K562 (cell line): ENCODE measurements around the gene RFX7. TPM values are rescaled to one million over a fixed set of nuclear protein-coding genes. Genes with fewer than 3 reads are reported as not detected.

Experiments used
- ATAC-seq: fragments of 200-7000 bp; cut with Tn5 transposase; 3 replicates; pipeline ENCODE4 v1.9.1; 2020; ENCODE audit warnings: moderate library complexity
- BruUV-seq: library from RNA; stranded (reverse); fragments of 400-500 nt; replicated peaks from 2 replicates; lab custom pipeline; 2021; lab: Mats Ljungman, UMichigan
- CTCF ChIA-PET: fragments of 300-600 bp; formaldehyde crosslinking; extraction: SDS; loops from one replicate; lab custom pipeline; 2021; ENCODE audit warnings: low intra/inter-chr PET ratio; lab: Yijun Ruan, JAX
- POLR2A ChIA-PET: fragments of 300-600, 350-650 bp; sonication (Branson Sonifier 250); formaldehyde crosslinking; extraction: SDS; loops from one replicate; lab custom pipeline; 2021; ENCODE audit warnings: antibody characterized with exemption, inconsistent platforms; lab: Yijun Ruan, JAX
- DNase-seq, 4 experiments: peaks; one replicate each; pipeline versions ENCODE4 v3.0.0 to v3.0.0-alpha.2; 2011 to 2018; ENCODE audit warnings: low spot score in 3 of 4, mixed read lengths in 3 of 4; ENCODE audit errors: extremely low read depth in 1 of 4
- FAIRE-seq: peaks from 2 replicates; lab custom pipeline; 2011; peaks lifted over from hg19 to GRCh38; lab: Jason Lieb, UNC
- H2AFZ ChIP-seq: 2 replicates; pipeline ENCODE4 v1.6.0; 2011; ENCODE audit warnings: low read depth, low read length, control low read depth, inconsistent platforms
- H3K27ac ChIP-seq: fragments of 200-600 bp; 3 replicates; pipeline ENCODE4 v1.8.0; 2011; ENCODE audit warnings: low read depth, mild to moderate bottlenecking, control low read depth, inconsistent platforms, low read length, moderate library complexity, mixed read lengths; ENCODE audit errors: extremely low read depth
- H3K27me3 ChIP-seq, 2 experiments: fragments of 300-600 bp in 1 of 2; 2 replicates in 1 of 2; 3 replicates in 1 of 2; pipeline versions ENCODE4 v1.6.0 to v1.8.0; 2011; ENCODE audit warnings: inconsistent platforms in 2 of 2, low read length in 2 of 2, mild to moderate bottlenecking in 1 of 2, mixed read lengths in 1 of 2, moderate library complexity in 1 of 2; ENCODE audit not compliant: control insufficient read depth in 2 of 2, insufficient read depth in 2 of 2
- H3K36me3 ChIP-seq: fragments of 300-600 bp; 3 replicates; pipeline ENCODE4 v1.8.0; 2011; ENCODE audit warnings: mild to moderate bottlenecking, low read length, inconsistent platforms; ENCODE audit not compliant: control insufficient read depth, insufficient read depth
- H3K4me1 ChIP-seq, 2 experiments: fragments of 200-600 bp in 1 of 2; replicated peaks in 1 of 2; 2 replicates in 1 of 2; 3 replicates in 1 of 2; pipeline versions ENCODE4 v1.5.1 to v1.8.0; 2011; ENCODE audit warnings: inconsistent platforms in 2 of 2, low read length in 2 of 2, mild to moderate bottlenecking in 1 of 2, mixed read lengths in 1 of 2, moderate library complexity in 1 of 2; ENCODE audit not compliant: control insufficient read depth in 2 of 2, insufficient read depth in 2 of 2
- H3K4me2 ChIP-seq: 2 replicates; pipeline ENCODE4 v1.6.1; 2011; ENCODE audit warnings: low read length, control low read depth, inconsistent platforms, mixed read lengths; ENCODE audit not compliant: insufficient read depth
- H3K4me3 ChIP-seq: fragments of 200-600 bp; sonication (generic), shearing (Covaris generic); 2 replicates; pipeline ENCODE4 v1.5.1; 2016; ENCODE audit warnings: control low read depth, inconsistent platforms
- H3K79me2 ChIP-seq: fragments of 200-600 bp; 3 replicates; pipeline ENCODE4 v1.8.0; 2011; ENCODE audit warnings: low read length, inconsistent platforms; ENCODE audit not compliant: control insufficient read depth, insufficient read depth
- H3K9ac ChIP-seq, 2 experiments: 2 replicates each; pipeline versions ENCODE4 v1.6.0 to v1.6.1; 2011; ENCODE audit warnings: low read depth in 2 of 2, low read length in 2 of 2, control low read depth in 1 of 2, inconsistent platforms in 1 of 2, mild to moderate bottlenecking in 1 of 2, mixed read lengths in 1 of 2; ENCODE audit not compliant: insufficient read depth in 1 of 2
- H3K9me1 ChIP-seq: one replicate; pipeline ENCODE4 v1.6.0; 2011; ENCODE audit warnings: inconsistent platforms, mild to moderate bottlenecking, low read length, moderate library complexity; ENCODE audit not compliant: control insufficient read depth, insufficient read depth
- H3K9me3 ChIP-seq: replicated peaks from 2 replicates; pipeline ENCODE4 v1.5.1; 2011; ENCODE audit warnings: low read depth, low read length, inconsistent platforms; ENCODE audit not compliant: control insufficient read depth, insufficient read depth
- H4K20me1 ChIP-seq: replicated peaks from 2 replicates; pipeline ENCODE4 v1.6.1; 2011; ENCODE audit warnings: low read length, inconsistent platforms, mixed read lengths; ENCODE audit not compliant: control insufficient read depth, insufficient read depth
- ETV6 ChIP-seq, 3 experiments: fragments of 150-350 bp in 1 of 3; sonication (generic) in 1 of 3; formaldehyde crosslinking in 1 of 3; IDR thresholded peaks; 2 replicates each; pipeline versions ENCODE4 v1.6.1 to v1.8.0; 2014 to 2022; ENCODE audit warnings: borderline replicate concordance in 2 of 3, low read depth in 2 of 3, antibody characterized with exemption in 1 of 3, low read length in 1 of 3, mild to moderate bottlenecking in 1 of 3, missing genetic modification reagents in 1 of 3
- EWSR1 ChIP-seq: fragments of 450-650 bp; IDR thresholded peaks from 2 replicates; pipeline ENCODE4 v1.6.1; 2018; ENCODE audit warnings: borderline replicate concordance, mild to moderate bottlenecking, low read depth, moderate library complexity; ENCODE audit not compliant: partially characterized antibody
- GATA2 ChIP-seq: sonication (generic); formaldehyde crosslinking; IDR thresholded peaks from 2 replicates; pipeline ENCODE4 v1.4.0; 2020; ENCODE audit warnings: mild to moderate bottlenecking, missing genetic modification reagents
- KDM4B ChIP-seq, 2 experiments: fragments of 450-650 bp in 1 of 2; sonication (generic) in 1 of 2; IDR thresholded peaks; 2 replicates each; pipeline ENCODE4 v1.6.1; 2016 to 2017; ENCODE audit warnings: borderline replicate concordance in 2 of 2, antibody characterized with exemption in 1 of 2, low read depth in 1 of 2, mild to moderate bottlenecking in 1 of 2
- KLF10 ChIP-seq: fragments of 250-450 bp; sonication (Bioruptor Pico); IDR thresholded peaks from 2 replicates; pipeline ENCODE4 v1.6.1; 2021; ENCODE audit warnings: matching md5 sums
- NUFIP1 ChIP-seq: fragments of 450-650 bp; IDR thresholded peaks from 2 replicates; pipeline ENCODE4 v1.6.1; 2018; ENCODE audit not compliant: partially characterized antibody
- POLR2H ChIP-seq: IDR thresholded peaks from 2 replicates; pipeline ENCODE4 v1.6.1; 2016; ENCODE audit warnings: missing genetic modification characterization, low read depth, mild to moderate bottlenecking, control low read depth, missing compliant biosample characterization, moderate library complexity
- RAD21 ChIP-seq, 2 experiments: fragments of 250-450 bp in 1 of 2; fragments of 450-650 bp in 1 of 2; sonication (Bioruptor Pico) in 1 of 2; formaldehyde crosslinking in 1 of 2; IDR thresholded peaks in 1 of 2; conservative IDR thresholded peaks in 1 of 2; 2 replicates each; pipeline versions ENCODE4 v1.4.0 to v1.8.0; 2020 to 2022; ENCODE audit warnings: mild to moderate bottlenecking in 2 of 2, moderate library complexity in 1 of 2
- RAD51 ChIP-seq: fragments of 450-650 bp; IDR thresholded peaks from 2 replicates; pipeline ENCODE4 v1.7.1; 2016; ENCODE audit warnings: low read depth, mild to moderate bottlenecking, borderline replicate concordance
- STAT5B ChIP-seq: fragments of 250-450 bp; sonication (Bioruptor Pico); IDR thresholded peaks from 2 replicates; pipeline ENCODE4 v1.8.0; 2021; ENCODE audit warnings: mild to moderate bottlenecking, inconsistent platforms
- TAL1 ChIP-seq: fragments of 450-650 bp; IDR thresholded peaks from 2 replicates; pipeline ENCODE4 v1.6.1; 2016; ENCODE audit warnings: mild to moderate bottlenecking
- TRIM28 ChIP-seq: fragments of 450-650 bp; IDR thresholded peaks from 2 replicates; pipeline ENCODE4 v1.6.1; 2017
- ZNF197 ChIP-seq: fragments of 200-800 bp; sonication (Bioruptor generic); IDR thresholded peaks from 2 replicates; pipeline ENCODE4 v1.6.1; 2016; ENCODE audit warnings: low read depth, missing genetic modification characterization, missing compliant biosample characterization
- ZNF354B ChIP-seq: fragments of 250-450 bp; sonication (Bioruptor Pico); IDR thresholded peaks from 2 replicates; pipeline ENCODE4 v1.4.0; 2020
- WGBS: fragments of 100-300 bp; shearing (Covaris generic); methylation state at CpG from one replicate; pipeline ENCODE4 v1.1.6; 2016; ENCODE audit warnings: low coverage, mixed read lengths; ENCODE audit not compliant: insufficient coverage; ENCODE audit errors: missing lambda C conversion rate; 5-methylcytosine and 5-hydroxymethylcytosine counted together
- in situ Hi-C: fragments of 300-500 bp; cut with MboI; formaldehyde crosslinking; loops from 4 replicates; pipeline ENCODE4 v1.15.0; 2018; ENCODE audit warnings: inconsistent platforms, mixed read lengths
- intact Hi-C: fragments of 100-400 bp; cut with micrococcal nuclease; formaldehyde crosslinking; loops from 2 replicates; pipeline ENCODE4 v1.14.2; 2022
- polyA plus RNA-seq, 8 experiments: library from polyadenylated mRNA; depleted of rRNA in 4 of 8; stranded (reverse) in 5 of 8; unstranded in 3 of 8; fragments of >200 nt; fragmentation: Nextera tagmentation in 2 of 8; fragmentation: Illumina TruSeq in 1 of 8; extraction: Ambion mirVana in 2 of 8; extraction: Trizol in 1 of 8; gene quantifications; 2 replicates each; pipeline versions ENCODE4 v1.2.1 to v1.2.3, GENCODE V29; 2011 to 2014; ENCODE audit warnings: inconsistent platforms in 1 of 8, missing spikeins in 1 of 8
- total RNA-seq, 7 experiments: library from RNA; depleted of rRNA in 6 of 7; stranded (reverse); fragments of >200 nt in 6 of 7; fragmentation: Illumina TruSeq in 2 of 7; extraction: Trizol in 2 of 7; gene quantifications; 2 replicates each; pipeline versions ENCODE4 v1.2.1 to v1.2.3, GENCODE V29; 2011 to 2021; ENCODE audit warnings: low replicate concordance in 1 of 7
- TF ChIP-seq, protein P1 (sequence below): sonication (generic); formaldehyde crosslinking; IDR thresholded peaks from 2 replicates; pipeline ENCODE4 v1.8.0; 2022; ENCODE audit warnings: mild to moderate bottlenecking, missing genetic modification reagents
- TF ChIP-seq, protein P2 (sequence below): fragments of 200-800 bp; sonication (Bioruptor generic); IDR thresholded peaks from 2 replicates; pipeline ENCODE4 v1.6.1; 2017; ENCODE audit warnings: missing genetic modification characterization, missing compliant biosample characterization

Gene RFX7
- total and polyA plus RNA-seq, 9 of the 15 experiments (the other 6 are each of a cell fraction or from before 2014, with no cell fraction given), result 2.4 to 17.9 (median 6.3) TPM

DNA sequence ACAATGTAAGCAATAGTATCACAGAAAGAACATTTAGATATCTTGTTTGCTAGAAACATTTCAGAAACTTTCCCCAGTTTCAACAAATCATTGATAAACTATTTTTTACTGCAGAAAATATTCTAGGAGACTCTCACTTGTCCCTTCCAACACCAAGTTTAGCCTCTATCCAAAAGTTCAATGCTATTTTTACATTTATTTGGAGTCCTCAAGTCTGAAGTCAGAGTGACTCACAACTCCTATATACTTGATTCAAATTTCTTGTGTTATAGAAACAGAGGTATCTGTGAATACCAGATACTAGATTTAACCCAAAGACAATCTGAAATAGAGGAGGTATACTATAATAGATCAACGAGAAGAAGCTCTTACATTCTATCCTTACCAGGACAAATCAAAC is 49.6 kb downstream of the RFX7 start:
- ATAC-seq (no peak), DNase-seq (no peak), FAIRE-seq (no peak)
- intact Hi-C loops, result no loop called here
- 0 out of 2 replicates have a peak, but pooled peaks cover 3% of the 10 kb centered on the region for H4K20me1 ChIP-seq
- H3K27ac ChIP-seq, result no peak overlapping the region
- H3K9ac ChIP-seq, result no peak overlapping the region
- H2AFZ ChIP-seq, result no peak overlapping the region
- H3K4me1 ChIP-seq, result no peaks in the 10 kb centered on the region
- no peaks in the 10 kb centered on the region for H3K9me1 ChIP-seq
- ChIA-PET CTCF (no interaction called here), POLR2A (no interaction called here)
- no TSS peak for BruUV-seq
- 88% methylated on average over 1 of the region's 1 CpG for WGBS
- no peak overlapping the region for H3K4me3 ChIP-seq
- TF ChIP-seq KDM4B (IDR thresholded peaks at IDR 0.05; ENCODE audit: borderline replicate concordance in 2 of 2, low read depth in 1 of 2) (no peak), RAD21 (CRISPR knock-in tag; conservative IDR thresholded peaks at IDR 0.05 in 1 of 2, IDR thresholded peaks at IDR 0.05 in 1 of 2) (no peak), TAL1 (no peak), POLR2H (tag) (no peak), ZNF354B (CRISPR knock-in tag) (no peak), RAD51 (no peak), NUFIP1 (no peak), TRIM28 (no peak), KLF10 (CRISPR knock-in tag) (no peak), GATA2 (no peak), ZNF197 (CRISPR knock-in tag) (no peak), EWSR1 (no peak), ETV6 (IDR thresholded peaks at IDR 0.05; ENCODE audit: borderline replicate concordance in 1 of 2, low read depth in 2 of 2, low read length in 1 of 2) (no peak), ETV6 (CRISPR knock-in tag; IDR thresholded peaks at IDR 0.05; ENCODE audit: borderline replicate concordance) (no peak), STAT5B (CRISPR knock-in tag) (no peak)
- TF ChIP-seq, protein P1, sequence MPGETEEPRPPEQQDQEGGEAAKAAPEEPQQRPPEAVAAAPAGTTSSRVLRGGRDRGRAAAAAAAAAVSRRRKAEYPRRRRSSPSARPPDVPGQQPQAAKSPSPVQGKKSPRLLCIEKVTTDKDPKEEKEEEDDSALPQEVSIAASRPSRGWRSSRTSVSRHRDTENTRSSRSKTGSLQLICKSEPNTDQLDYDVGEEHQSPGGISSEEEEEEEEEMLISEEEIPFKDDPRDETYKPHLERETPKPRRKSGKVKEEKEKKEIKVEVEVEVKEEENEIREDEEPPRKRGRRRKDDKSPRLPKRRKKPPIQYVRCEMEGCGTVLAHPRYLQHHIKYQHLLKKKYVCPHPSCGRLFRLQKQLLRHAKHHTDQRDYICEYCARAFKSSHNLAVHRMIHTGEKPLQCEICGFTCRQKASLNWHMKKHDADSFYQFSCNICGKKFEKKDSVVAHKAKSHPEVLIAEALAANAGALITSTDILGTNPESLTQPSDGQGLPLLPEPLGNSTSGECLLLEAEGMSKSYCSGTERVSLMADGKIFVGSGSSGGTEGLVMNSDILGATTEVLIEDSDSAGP (CRISPR knock-in tag), result no peak
- TF ChIP-seq, protein P2, sequence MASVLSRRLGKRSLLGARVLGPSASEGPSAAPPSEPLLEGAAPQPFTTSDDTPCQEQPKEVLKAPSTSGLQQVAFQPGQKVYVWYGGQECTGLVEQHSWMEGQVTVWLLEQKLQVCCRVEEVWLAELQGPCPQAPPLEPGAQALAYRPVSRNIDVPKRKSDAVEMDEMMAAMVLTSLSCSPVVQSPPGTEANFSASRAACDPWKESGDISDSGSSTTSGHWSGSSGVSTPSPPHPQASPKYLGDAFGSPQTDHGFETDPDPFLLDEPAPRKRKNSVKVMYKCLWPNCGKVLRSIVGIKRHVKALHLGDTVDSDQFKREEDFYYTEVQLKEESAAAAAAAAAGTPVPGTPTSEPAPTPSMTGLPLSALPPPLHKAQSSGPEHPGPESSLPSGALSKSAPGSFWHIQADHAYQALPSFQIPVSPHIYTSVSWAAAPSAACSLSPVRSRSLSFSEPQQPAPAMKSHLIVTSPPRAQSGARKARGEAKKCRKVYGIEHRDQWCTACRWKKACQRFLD (CRISPR knock-in tag), result no peak
- no peaks in the 10 kb centered on the region for H3K27me3 ChIP-seq
- peaks cover 49% of the 10 kb centered on the region for H3K79me2 ChIP-seq
- H3K9me3 ChIP-seq, result no peaks in the 10 kb centered on the region
- H3K4me2 ChIP-seq, result no peak overlapping the region
- in situ Hi-C loops, result no loop called here
- no peaks in the 10 kb centered on the region for H3K36me3 ChIP-seq
